GM19372 (cell line): Measurements from ENCODE around the gene PAPSS1.

Source experiments
- ATAC-seq: cut with Tn5 transposase; IDR thresholded peaks from one replicate; pipeline ENCODE4 v1.9.1; 2021; ENCODE audit warnings: mild to moderate bottlenecking, low read depth, moderate library complexity; ENCODE audit not compliant: unreplicated experiment

The PAPSS1 gene

GRCh38 chr4:107635735-107636134, 84.3 kb downstream of the PAPSS1 start:
- no peak for ATAC-seq

DNA sequence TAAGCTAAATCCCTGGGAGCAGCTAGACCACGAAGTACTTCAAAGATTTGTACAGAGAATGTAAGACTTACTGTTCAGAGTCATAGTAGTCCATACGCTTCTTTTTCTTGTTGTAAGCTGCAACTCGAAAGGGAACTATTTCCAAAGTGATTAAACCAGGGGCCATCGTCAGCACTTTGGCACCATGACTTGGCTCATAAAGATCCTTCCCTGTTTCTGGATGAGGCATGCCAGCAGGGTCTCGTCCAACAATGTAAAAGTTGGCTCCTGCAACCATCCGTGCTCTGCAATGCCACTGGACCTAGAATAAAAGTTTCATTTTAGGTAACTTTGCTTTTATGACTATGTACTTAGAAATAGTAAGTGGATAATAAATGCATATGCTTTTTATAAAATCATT, 88.5 kb downstream of the PAPSS1 start:
- ATAC-seq = no peak

DNA sequence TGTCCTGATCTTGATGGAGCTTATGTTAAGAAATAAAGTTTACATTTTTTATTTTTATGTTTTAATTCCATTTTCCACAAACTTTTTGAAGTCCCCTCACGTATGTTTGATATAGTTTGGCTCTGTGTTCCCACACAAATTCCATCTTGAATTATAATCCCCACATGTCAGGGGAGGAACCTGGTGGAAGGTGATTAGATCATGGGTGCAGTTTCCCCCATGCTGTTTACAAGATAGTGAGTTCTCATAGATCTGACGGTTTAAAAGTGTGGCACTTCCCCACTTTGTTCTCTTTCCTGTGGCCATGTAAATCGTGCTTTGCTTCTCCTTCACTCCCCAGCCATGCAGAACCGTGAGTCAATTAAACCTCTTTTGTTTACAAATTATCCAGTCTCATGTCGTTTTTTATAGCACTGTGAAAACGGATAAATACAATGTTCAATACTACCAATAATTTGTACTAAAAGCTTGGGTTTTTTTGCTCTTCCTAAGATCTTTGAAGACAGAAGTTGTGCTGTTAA, 89.8 kb downstream of the PAPSS1 start:
- no peak for ATAC-seq

GRCh38 chr4:107629318-107629717, 90.7 kb downstream of the PAPSS1 start:
- no peak for ATAC-seq

- no peak for ATAC-seq
Measured at GRCh38 chr4:107625391-107625902, 94.6 kb downstream of the PAPSS1 start.

GRCh38 chr4:107624024-107624423, 96.0 kb downstream of the PAPSS1 start:
- ATAC-seq = no peak

- no peak for ATAC-seq
Measured at GRCh38 chr4:107622006-107622405, 98.0 kb downstream of the PAPSS1 start.

DNA sequence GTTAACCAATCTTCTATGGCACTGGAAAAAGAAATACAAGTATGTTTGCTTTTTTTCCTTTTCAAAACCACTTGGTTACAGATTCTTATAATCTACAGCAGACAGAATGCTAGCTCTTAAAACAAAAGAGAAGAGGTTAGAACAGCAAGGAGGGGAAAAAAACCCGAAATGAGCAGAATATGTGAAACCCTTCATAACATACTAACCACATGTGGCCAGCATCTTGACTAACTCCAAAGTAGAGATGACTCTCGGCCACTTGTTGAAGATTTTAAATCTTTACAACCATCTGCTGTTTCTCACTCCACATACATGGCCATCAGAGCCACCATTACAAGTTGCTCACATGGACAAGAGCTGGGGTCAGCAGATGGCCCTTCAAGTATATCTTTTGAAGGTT, 100.3 kb downstream of the PAPSS1 start:
- ATAC-seq = no peak

GRCh38 chr4:107619066-107619465, 101.0 kb downstream of the PAPSS1 start:
- no peak for ATAC-seq

GRCh38 chr4:107618656-107619055, 101.4 kb downstream of the PAPSS1 start:
- ATAC-seq = no peak

GRCh38 chr4:107616838-107617389, 103.1 kb downstream of the PAPSS1 start:
- no peak for ATAC-seq

DNA sequence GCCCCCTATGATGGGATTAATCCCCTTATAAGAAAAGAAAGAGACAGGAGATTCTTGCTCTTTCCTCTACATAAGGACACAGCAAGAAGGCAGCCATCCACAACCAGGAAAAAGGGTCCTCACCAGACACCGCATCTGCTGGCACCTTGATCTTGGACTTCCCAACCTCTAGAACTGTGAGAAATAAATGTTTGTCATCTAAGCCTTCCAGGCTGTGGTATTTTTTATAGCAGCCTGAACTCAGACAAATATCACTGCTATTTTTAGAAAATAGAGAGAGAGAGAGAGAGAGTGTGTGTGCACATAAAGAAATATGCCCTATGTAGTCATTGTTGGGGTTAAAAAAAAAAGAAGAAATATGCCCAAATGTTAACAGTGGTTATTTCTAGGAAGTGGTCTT, 104.2 kb downstream of the PAPSS1 start:
- no peak for ATAC-seq

- no peak for ATAC-seq
Measured at GRCh38 chr4:107603430-107603829, 116.6 kb downstream of the PAPSS1 start.

GRCh38 chr4:107600983-107601382, 119.1 kb downstream of the PAPSS1 start:
- ATAC-seq = no peak

DNA sequence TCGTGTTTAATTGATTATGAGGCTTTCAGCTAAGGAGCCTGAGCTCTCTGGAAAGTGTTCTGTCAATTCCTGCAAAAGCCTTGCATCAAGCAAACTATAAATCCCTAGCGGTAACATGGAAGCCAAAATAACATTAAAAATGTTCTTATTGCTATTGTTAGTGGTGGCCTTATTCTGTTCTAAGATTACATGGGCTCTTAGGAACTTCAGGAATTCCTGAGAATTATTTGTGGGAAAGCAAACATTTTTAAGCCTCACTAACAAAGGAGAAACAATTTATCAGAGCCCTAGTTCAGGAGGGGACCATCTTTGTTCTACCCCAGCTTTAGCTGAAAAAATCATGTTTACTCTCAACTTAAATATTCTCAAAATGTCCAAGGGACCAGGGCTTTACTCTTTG, 119.6 kb downstream of the PAPSS1 start:
- no peak for ATAC-seq

GRCh38 chr4:107599841-107600240, 120.2 kb downstream of the PAPSS1 start:
- ATAC-seq = no peak

GRCh38 chr4:107593230-107593629, 126.8 kb downstream of the PAPSS1 start:
- no peak for ATAC-seq

- peak; percentile 97 for ATAC-seq
Measured at GRCh38 chr4:107592519-107592918, 127.5 kb downstream of the PAPSS1 start.

GRCh38 chr4:107589269-107589668, 130.8 kb downstream of the PAPSS1 start:
- ATAC-seq = no peak

GRCh38 chr4:107586371-107586770, 133.7 kb downstream of the PAPSS1 start:
- ATAC-seq = no peak

DNA sequence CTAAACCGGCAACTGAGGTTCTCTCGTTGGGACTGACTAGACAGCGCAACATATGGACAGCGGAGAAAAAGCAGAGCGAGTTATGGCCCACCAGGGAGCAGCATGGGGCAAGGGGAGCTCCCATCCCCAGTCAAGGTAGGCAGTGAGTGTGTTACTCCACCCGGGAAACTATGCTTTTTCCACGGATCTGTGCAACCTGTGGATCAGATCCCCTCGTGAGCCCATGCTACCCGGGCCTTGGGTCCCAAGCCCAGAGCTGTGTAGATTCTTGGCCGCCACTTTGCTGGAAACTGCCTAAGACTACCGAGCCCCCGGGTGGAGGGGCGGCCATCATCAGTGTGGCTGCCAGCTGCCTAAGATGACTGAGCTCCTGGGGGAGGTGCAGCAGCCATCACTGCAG, 140.9 kb downstream of the PAPSS1 start:
- no peak for ATAC-seq

- no peak for ATAC-seq
Measured at GRCh38 chr4:107578321-107578720, 141.7 kb downstream of the PAPSS1 start.

DNA sequence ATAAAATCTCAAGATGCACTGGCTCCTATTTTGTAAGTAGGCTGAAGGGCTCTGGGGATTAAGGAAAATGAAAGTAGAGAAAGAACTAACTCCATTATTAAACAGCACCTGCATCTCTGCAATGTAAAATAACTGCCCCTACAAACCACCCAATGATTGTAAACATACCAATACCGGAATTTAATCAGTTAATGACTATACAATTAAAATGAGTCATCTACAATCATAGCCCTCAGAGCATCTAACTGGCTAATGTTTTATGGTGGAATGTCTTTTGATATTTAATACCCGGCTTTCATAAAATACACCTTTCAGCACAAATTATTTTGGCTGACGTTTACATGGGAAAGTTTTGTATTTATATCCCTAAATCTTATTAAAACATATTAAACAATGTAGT, 142.3 kb downstream of the PAPSS1 start:
- ATAC-seq = no peak
